ENCODE results near the gene INPP5A. TPM values are rescaled to one million over a fixed set of nuclear protein-coding genes. Genes with fewer than 3 reads are reported as not detected.

Gene INPP5A
- total RNA-seq, 1 donor from 2014 or later = 30.6 TPM

GRCh38 chr10:132591166-132591971 lies 53.8 kb downstream of the INPP5A start:
- Mint-ChIP-seq H3K27ac (peak overlapping the region; percentile 68), H3K9me3 (ENCODE audit: low read depth) (peaks cover 5% of the 10 kb centered on the region), H3K4me1 (ENCODE audit: low read depth) (peaks cover 6% of the 10 kb centered on the region), H3K27me3 (no peaks in the 10 kb centered on the region), H3K36me3 (ENCODE audit: insufficient read depth) (peaks cover 7% of the 10 kb centered on the region), H3K4me3 (ENCODE audit: low read depth) (no peak overlapping the region)
- TF ChIP-seq, protein P1, sequence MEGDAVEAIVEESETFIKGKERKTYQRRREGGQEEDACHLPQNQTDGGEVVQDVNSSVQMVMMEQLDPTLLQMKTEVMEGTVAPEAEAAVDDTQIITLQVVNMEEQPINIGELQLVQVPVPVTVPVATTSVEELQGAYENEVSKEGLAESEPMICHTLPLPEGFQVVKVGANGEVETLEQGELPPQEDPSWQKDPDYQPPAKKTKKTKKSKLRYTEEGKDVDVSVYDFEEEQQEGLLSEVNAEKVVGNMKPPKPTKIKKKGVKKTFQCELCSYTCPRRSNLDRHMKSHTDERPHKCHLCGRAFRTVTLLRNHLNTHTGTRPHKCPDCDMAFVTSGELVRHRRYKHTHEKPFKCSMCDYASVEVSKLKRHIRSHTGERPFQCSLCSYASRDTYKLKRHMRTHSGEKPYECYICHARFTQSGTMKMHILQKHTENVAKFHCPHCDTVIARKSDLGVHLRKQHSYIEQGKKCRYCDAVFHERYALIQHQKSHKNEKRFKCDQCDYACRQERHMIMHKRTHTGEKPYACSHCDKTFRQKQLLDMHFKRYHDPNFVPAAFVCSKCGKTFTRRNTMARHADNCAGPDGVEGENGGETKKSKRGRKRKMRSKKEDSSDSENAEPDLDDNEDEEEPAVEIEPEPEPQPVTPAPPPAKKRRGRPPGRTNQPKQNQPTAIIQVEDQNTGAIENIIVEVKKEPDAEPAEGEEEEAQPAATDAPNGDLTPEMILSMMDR (IDR thresholded peaks at IDR 0.05; ENCODE audit: unreplicated experiment) = no peak
- no peak for DNase-seq (ENCODE audit: low spot score, unreplicated experiment)

GRCh38 chr10:132592790-132593383 lies 55.3 kb downstream of the INPP5A start:
- Mint-ChIP-seq H3K4me1 (ENCODE audit: low read depth) (peaks cover 6% of the 10 kb centered on the region), H3K27ac (no peak overlapping the region), H3K27me3 (no peaks in the 10 kb centered on the region), H3K4me3 (ENCODE audit: low read depth) (no peak overlapping the region), H3K9me3 (ENCODE audit: low read depth) (peaks cover 2% of the 10 kb centered on the region), H3K36me3 (ENCODE audit: insufficient read depth) (peaks cover 5% of the 10 kb centered on the region)
- no peak for DNase-seq (ENCODE audit: low spot score, unreplicated experiment)
- TF ChIP-seq, protein P1 (IDR thresholded peaks at IDR 0.05; ENCODE audit: unreplicated experiment) = no peak

DNA sequence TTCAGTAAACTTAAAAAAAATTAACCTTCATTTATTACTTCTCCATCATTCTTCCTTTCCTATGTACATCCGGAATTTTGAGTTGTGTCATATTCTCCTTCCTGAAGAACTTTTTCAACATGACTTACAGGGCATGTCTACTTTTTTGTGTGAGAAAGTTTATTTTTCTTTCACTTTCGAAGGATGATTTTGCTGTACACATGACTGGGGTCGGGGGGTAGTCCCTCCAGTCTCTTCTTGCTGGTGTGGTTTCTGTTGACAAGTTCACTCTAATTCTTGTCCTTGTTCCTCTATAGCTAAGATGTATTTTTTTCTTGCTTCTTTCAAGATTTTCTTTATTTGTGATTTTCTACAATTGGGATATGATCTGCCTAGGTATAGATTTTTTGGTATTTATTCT lies 55.8 kb downstream of the INPP5A start:
- no peak overlapping the region for H3K4me3 Mint-ChIP-seq (ENCODE audit: low read depth)
- DNase-seq (ENCODE audit: low spot score, unreplicated experiment) = no peak
- H3K27ac Mint-ChIP-seq = no peak overlapping the region
- H3K27me3 Mint-ChIP-seq = no peaks in the 10 kb centered on the region
- TF ChIP-seq, protein P1 (IDR thresholded peaks at IDR 0.05; ENCODE audit: unreplicated experiment) = no peak
- H3K36me3 Mint-ChIP-seq (ENCODE audit: insufficient read depth) = peaks cover 7% of the 10 kb centered on the region
- H3K4me1 Mint-ChIP-seq (ENCODE audit: low read depth) = peaks cover 6% of the 10 kb centered on the region
- peaks cover 5% of the 10 kb centered on the region for H3K9me3 Mint-ChIP-seq (ENCODE audit: low read depth)

GRCh38 chr10:132593900-132594876 lies 56.6 kb downstream of the INPP5A start:
- no peak for DNase-seq (ENCODE audit: low spot score, unreplicated experiment)
- TF ChIP-seq, protein P1 (IDR thresholded peaks at IDR 0.05; ENCODE audit: unreplicated experiment) = no peak
- Mint-ChIP-seq H3K4me1 (ENCODE audit: low read depth) (peaks cover 6% of the 10 kb centered on the region), H3K9me3 (ENCODE audit: low read depth) (peaks cover 13% of the 10 kb centered on the region), H3K27ac (no peak overlapping the region), H3K36me3 (ENCODE audit: insufficient read depth) (peaks cover 12% of the 10 kb centered on the region), H3K4me3 (ENCODE audit: low read depth) (no peak overlapping the region), H3K27me3 (no peaks in the 10 kb centered on the region)

- H3K9me3 Mint-ChIP-seq (ENCODE audit: low read depth) = peaks cover 17% of the 10 kb centered on the region
- H3K27me3 Mint-ChIP-seq = no peaks in the 10 kb centered on the region
- peaks cover 12% of the 10 kb centered on the region for H3K36me3 Mint-ChIP-seq (ENCODE audit: insufficient read depth)
- H3K27ac Mint-ChIP-seq = no peak overlapping the region
- H3K4me3 Mint-ChIP-seq (ENCODE audit: low read depth) = no peak overlapping the region
- no peak for DNase-seq (ENCODE audit: low spot score, unreplicated experiment)
- TF ChIP-seq, protein P1 (IDR thresholded peaks at IDR 0.05; ENCODE audit: unreplicated experiment) = no peak
- peaks cover 6% of the 10 kb centered on the region for H3K4me1 Mint-ChIP-seq (ENCODE audit: low read depth)
These were observed 57.4 kb downstream of the INPP5A start for GRCh38 chr10:132595021-132595420.

Measured in progenitor cell of endocrine pancreas (in vitro differentiated cells).